ENCODE results near the gene IL32. TPM values are rescaled to one million over a fixed set of nuclear protein-coding genes. Genes with fewer than 3 reads are reported as not detected.

Gene IL32
- total and polyA plus RNA-seq, 9 donors, result 3.8 to 54.9 (median 16.5) TPM

- 52 to 71% (median 62%) methylated on average over 21 of the region's 21 CpGs for WGBS, 3 donors
- Histone ChIP-seq H3K27ac (no peak within 1 kb of the TSS), H3K27me3 (no peaks in the 10 kb centered on the region), H3K4me3 (no peak within 1 kb of the TSS), H3K36me3 (no peaks in the 10 kb centered on the region), H3K9me3 (no peaks in the 10 kb centered on the region), H3K4me1 (ENCODE audit: insufficient read depth) (peaks cover 2% of the 10 kb centered on the region)
- DNase-seq, result no peak
- intact Hi-C loops (cut with DNase I), result no loop called here
- TF ChIP-seq, protein P1, sequence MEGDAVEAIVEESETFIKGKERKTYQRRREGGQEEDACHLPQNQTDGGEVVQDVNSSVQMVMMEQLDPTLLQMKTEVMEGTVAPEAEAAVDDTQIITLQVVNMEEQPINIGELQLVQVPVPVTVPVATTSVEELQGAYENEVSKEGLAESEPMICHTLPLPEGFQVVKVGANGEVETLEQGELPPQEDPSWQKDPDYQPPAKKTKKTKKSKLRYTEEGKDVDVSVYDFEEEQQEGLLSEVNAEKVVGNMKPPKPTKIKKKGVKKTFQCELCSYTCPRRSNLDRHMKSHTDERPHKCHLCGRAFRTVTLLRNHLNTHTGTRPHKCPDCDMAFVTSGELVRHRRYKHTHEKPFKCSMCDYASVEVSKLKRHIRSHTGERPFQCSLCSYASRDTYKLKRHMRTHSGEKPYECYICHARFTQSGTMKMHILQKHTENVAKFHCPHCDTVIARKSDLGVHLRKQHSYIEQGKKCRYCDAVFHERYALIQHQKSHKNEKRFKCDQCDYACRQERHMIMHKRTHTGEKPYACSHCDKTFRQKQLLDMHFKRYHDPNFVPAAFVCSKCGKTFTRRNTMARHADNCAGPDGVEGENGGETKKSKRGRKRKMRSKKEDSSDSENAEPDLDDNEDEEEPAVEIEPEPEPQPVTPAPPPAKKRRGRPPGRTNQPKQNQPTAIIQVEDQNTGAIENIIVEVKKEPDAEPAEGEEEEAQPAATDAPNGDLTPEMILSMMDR (IDR thresholded peaks at IDR 0.05), result no peak
- no peak for TF ChIP-seq EP300 (IDR thresholded peaks at IDR 0.05)
- TF ChIP-seq POLR2A (IDR thresholded peaks at IDR 0.05), result no peak
Observed at GRCh38 chr16:3098459-3099394, 33.3 kb downstream of the IL32 start, which contains the start of gene ZSCAN10. ZSCAN10 (minus strand) TSS chr16:3099294; CDS start chr16:3092937, 6,357 bp downstream.

DNA sequence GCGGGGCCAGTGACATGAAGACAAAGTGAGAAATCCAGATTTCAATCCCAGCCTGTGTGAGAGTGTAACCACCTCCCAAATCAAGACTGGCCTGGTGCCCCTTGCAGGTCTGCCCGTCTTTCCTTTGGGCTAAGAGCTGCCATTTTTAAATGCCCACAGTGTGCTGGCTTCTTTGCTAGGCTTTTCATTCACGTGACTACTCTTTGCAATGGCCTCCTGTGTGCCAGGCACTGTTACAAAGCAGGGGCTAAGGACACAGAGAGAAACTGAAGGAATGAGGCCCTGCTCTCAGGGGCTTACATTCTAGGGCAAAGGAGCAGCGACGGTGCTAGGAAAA lies 33.9 kb downstream of the IL32 start:
- Histone ChIP-seq H3K36me3 (no peaks in the 10 kb centered on the region), H3K4me3 (no peak overlapping the region), H3K9me3 (no peaks in the 10 kb centered on the region), H3K4me1 (ENCODE audit: insufficient read depth) (peaks cover 2% of the 10 kb centered on the region), H3K27ac (no peak overlapping the region), H3K27me3 (no peaks in the 10 kb centered on the region)
- TF ChIP-seq, protein P1 (IDR thresholded peaks at IDR 0.05), result no peak
- TF ChIP-seq POLR2A (IDR thresholded peaks at IDR 0.05), result no peak
- no peak for TF ChIP-seq EP300 (IDR thresholded peaks at IDR 0.05)
- intact Hi-C loops (cut with DNase I), result no loop called here
- no peak for DNase-seq
- WGBS, 3 donors, result 65 to 80% (median 80%) methylated on average over 5 of the region's 5 CpGs

DNA sequence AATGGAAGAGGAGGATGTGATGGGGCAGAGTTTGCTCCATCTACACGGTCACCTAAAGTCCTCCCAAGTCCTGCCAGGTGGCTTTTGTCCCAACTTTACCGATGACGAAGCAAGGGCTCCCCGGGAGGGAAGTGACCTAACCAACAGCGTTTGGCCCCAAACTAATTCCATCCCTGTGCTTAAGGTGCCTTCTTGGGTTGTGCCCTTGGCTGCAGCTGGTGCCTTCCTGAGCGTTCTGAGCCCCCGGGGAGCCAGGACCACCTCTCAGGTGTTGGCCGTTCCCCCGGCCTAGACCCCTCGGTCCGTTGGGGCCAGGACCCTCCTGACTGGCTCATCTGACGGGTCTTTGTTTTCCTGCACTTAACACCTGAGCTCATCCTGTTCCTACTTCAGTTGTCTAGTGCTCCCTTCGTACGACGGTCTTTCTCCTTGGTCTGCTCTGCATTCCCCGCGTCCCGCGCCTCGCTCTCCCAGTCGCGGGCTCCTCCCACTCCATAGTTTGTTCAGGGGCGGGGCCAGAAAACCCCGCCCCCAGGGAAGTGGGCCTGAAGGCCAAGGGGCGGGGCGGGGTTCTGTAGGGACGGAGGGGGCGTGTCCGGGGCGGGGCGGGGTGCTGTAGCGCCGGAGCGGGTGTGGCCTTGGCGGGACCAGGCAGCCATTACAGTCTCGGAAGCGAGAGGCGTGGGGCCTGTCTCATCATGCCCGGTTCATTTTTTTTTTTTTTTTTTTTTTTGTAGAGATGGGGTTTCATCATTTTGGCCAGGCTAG lies 34.5 kb downstream of the IL32 start:
- Histone ChIP-seq H3K4me3 (no peak overlapping the region), H3K9me3 (no peaks in the 10 kb centered on the region), H3K4me1 (ENCODE audit: insufficient read depth) (peaks cover 2% of the 10 kb centered on the region), H3K27me3 (no peaks in the 10 kb centered on the region), H3K36me3 (no peaks in the 10 kb centered on the region), H3K27ac (no peak overlapping the region)
- intact Hi-C loops (cut with DNase I), result no loop called here
- peak; percentile 48 to 80 (median 79) for DNase-seq
- 4 to 5% (median 4%) methylated on average over 39 of the region's 39 CpGs for WGBS, 3 donors
- TF ChIP-seq EP300 (IDR thresholded peaks at IDR 0.05) (no peak), POLR2A (IDR thresholded peaks at IDR 0.05) (no peak)
- TF ChIP-seq, protein P1 (IDR thresholded peaks at IDR 0.05), result no peak

- intact Hi-C loops (cut with DNase I), result no loop called here
- H3K27ac ChIP-seq, result no peak overlapping the region
- no peak overlapping the region for H3K4me3 ChIP-seq
- WGBS, 3 donors, result 56 to 66% (median 63%) methylated on average over 29 of the region's 29 CpGs
- TF ChIP-seq, protein P1 (IDR thresholded peaks at IDR 0.05), result no peak
- TF ChIP-seq EP300 (IDR thresholded peaks at IDR 0.05) (no peak), POLR2A (IDR thresholded peaks at IDR 0.05) (no peak)
- H3K36me3 ChIP-seq, result no peaks in the 10 kb centered on the region
- DNase-seq, result no peak
- peaks cover 2% of the 10 kb centered on the region for H3K4me1 ChIP-seq (ENCODE audit: insufficient read depth)
- no peaks in the 10 kb centered on the region for H3K27me3 ChIP-seq
- no peaks in the 10 kb centered on the region for H3K9me3 ChIP-seq
Observed at GRCh38 chr16:3101018-3101840, 35.8 kb downstream of the IL32 start.
